Measurements from ENCODE around the gene ATXN1.

The ATXN1 gene

GRCh38 chr6:16361121-16361520 is 400.1 kb downstream of the ATXN1 start:
- no peak for TF ChIP-seq CTCF (IDR thresholded peaks at IDR 0.05; ENCODE audit: low read depth, low read length)

GRCh38 chr6:16360365-16360764 is 400.9 kb downstream of the ATXN1 start:
- no peak overlapping the region for H3K4me3 ChIP-seq (ENCODE audit: low read depth, low read length)
- no peak for TF ChIP-seq CTCF (IDR thresholded peaks at IDR 0.05; ENCODE audit: low read depth, low read length)

More at GRCh38 chr6:16361121-16361520, 400.1 kb downstream of the ATXN1 start:
- no peak overlapping the region for H3K4me3 ChIP-seq (ENCODE audit: low read depth, low read length)

- H3K4me3 ChIP-seq (ENCODE audit: low read depth, low read length): no peak overlapping the region
- TF ChIP-seq CTCF (IDR thresholded peaks at IDR 0.05; ENCODE audit: low read depth, low read length): no peak
Measured at GRCh38 chr6:16359563-16359962, 401.7 kb downstream of the ATXN1 start.

GRCh38 chr6:16358531-16359138 is 402.6 kb downstream of the ATXN1 start:
- no peak for TF ChIP-seq CTCF (IDR thresholded peaks at IDR 0.05; ENCODE audit: low read depth, low read length)
- no peak overlapping the region for H3K4me3 ChIP-seq (ENCODE audit: low read depth, low read length)

- no peak for TF ChIP-seq CTCF (IDR thresholded peaks at IDR 0.05; ENCODE audit: low read depth, low read length)
- no peak overlapping the region for H3K4me3 ChIP-seq (ENCODE audit: low read depth, low read length)
Measured at GRCh38 chr6:16355699-16356446, 405.4 kb downstream of the ATXN1 start.

GRCh38 chr6:16355238-16355637 is 406.0 kb downstream of the ATXN1 start:
- no peak for TF ChIP-seq CTCF (IDR thresholded peaks at IDR 0.05; ENCODE audit: low read depth, low read length)
- no peak overlapping the region for H3K4me3 ChIP-seq (ENCODE audit: low read depth, low read length)

GRCh38 chr6:16354692-16355091 is 406.6 kb downstream of the ATXN1 start:
- no peak for TF ChIP-seq CTCF (IDR thresholded peaks at IDR 0.05; ENCODE audit: low read depth, low read length)
- no peak overlapping the region for H3K4me3 ChIP-seq (ENCODE audit: low read depth, low read length)
